ENCODE measurements around the gene FSIP1.

FSIP1 gene

GRCh38 chr15:39609166-39609916 is 173.3 kb downstream of the FSIP1 start:
- no peak for DNase-seq

- DNase-seq = no peak
Measured at GRCh38 chr15:39608185-39609139, 174.2 kb downstream of the FSIP1 start.

GRCh38 chr15:39605146-39605545 is 177.5 kb downstream of the FSIP1 start:
- DNase-seq = no peak

DNA sequence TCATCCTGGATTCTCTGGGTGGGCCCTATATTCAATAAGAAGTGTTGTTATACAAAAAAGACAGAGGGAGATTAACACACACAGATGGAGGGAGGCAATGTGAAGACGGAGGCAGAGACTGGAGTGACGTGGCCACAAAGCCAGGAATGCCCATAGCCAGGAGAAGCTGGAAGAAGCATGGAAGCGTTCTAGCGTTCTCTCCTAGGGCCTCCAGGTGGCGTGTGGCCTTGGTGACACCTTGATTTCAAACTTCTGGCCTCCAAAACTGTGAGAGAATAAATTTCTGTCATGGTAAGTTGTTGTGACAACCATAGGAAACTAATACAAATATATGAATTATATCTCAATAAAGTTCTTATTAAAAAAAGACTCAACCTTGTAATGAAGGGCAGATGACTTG is 180.5 kb downstream of the FSIP1 start:
- no peak for DNase-seq

DNA sequence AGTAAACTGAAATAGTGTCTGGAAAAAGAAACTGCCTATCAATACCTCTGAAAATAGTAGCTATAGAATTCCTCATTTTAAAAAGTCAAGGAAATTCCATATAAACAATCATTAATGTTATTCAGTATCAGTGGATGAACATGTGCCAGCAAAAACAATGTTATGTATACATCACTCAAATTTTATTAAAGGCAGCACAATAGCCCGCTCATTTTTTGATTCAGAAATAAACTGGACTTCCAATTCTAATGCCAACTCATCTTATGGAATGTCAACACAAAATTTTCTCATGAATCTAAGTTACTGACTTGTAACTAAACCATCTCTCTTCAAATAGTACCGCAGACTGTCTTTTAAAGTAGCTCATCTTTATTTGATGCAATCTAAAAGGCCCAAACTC is 182.8 kb downstream of the FSIP1 start:
- no peak for DNase-seq

DNA sequence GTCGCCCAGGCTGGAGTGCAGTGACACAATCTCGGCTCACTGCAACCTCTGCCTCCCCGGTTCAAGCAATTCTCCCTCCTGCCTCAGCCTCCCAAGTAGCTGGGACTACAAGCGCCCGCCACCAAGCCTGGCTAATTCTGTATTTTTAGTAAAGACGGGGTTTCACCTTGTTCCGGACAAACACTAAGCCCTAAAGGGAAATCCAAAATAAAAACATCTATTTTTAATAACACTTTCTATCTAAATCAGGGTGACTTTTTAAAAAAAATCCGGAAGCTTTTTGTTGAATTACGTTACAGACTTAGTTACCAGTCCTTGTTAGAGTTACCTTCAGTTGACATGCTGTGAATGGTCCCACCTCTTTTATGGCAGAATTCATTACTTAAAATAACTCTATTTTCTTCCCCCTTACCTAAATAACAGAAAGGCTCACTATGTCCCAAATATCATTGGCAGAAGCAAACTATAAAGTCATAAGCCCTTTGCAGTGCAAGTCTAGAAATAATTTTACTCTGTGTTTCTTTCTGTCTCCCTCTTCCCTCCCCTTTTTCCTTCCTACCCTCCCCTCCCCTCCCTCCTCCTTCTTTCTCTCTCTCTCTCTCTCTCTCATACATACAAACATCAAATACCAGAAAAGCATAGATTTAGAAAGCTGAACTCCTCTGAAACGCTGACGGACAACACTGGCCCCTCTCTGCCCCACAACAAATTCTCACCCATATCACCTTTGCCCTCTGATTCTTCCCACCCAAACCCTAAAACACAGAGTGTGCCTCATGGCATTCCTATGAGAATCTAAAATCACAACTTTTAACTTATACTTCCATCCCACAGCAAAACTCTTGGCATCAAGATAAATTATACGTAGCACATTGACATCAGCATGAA is 183.4 kb downstream of the FSIP1 start:
- no peak for DNase-seq

DNA sequence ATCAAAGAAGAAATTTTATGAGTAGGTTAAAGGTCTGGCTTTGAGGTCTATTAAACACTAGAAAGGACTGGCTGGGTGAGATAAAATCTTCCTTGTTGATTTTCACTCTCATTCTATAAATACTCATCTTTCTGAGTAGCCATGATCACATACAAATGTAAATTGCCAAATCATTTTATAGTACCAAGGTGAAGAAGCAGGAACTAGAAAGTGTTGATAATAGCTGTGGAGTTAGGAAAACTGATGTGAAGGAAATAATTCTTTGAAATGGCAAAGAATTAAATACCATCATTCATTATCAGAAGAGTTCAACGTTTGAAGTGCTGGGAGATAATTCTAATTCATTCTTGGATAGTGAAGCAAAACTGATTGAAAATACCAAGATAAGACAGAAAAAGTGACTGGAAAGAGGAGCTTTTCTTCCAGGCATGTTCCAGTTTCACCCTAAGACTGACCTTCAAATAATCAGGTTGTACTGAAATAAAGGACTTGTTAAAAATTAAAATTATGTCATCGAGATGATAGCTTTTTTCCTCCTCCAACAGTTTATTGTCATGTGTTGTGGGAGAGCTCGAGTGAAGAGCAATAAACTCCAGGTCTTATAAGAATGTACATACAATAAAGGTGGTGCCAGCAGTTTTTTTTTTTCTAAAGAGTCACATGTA is 184.3 kb downstream of the FSIP1 start:
- no peak for DNase-seq

DNA sequence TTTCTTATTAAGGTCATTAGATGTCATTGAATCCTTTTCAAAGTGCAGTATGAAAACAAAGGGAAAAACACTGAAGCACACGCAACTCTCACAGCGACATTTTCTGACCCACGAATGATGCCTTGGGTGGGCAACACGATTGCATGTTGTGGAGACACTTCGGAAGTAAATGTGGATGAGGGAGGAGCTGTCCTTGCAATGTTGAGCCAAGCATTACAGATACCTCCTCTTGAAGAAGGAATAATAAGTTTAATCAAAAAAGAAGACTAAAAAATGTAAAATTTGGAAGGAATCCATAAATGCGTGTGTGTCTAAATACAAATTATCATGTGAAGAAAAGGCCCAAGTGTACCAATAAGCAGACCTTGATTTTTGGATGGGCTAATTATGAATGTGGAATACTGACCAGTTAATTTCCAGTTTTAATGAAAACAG is 184.9 kb downstream of the FSIP1 start:
- no peak for DNase-seq

DNA sequence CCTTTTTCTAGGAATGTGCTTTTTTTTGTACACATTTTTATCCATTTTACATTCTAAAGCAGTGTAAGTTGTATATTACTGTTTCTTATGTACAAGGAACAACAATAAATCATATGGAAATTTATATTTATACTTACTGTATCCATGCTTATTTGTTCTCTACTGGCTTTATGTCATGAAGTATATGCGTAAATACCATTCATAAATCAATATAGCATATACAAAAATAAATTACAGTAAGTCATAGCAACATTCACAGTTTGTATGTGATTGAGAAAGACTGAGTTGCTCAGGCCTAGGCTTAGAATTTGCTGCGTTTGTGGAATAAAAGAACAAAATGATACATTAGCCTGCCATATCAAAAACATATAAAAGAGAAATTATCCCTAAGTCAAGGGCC is 185.3 kb downstream of the FSIP1 start:
- no peak for DNase-seq

GRCh38 chr15:39596358-39597051 is 186.1 kb downstream of the FSIP1 start:
- DNase-seq = no peak

GRCh38 chr15:39595338-39596221 is 187.1 kb downstream of the FSIP1 start:
- DNase-seq = no peak

- DNase-seq = no peak
Measured at GRCh38 chr15:39594446-39595337, 187.9 kb downstream of the FSIP1 start.

DNA sequence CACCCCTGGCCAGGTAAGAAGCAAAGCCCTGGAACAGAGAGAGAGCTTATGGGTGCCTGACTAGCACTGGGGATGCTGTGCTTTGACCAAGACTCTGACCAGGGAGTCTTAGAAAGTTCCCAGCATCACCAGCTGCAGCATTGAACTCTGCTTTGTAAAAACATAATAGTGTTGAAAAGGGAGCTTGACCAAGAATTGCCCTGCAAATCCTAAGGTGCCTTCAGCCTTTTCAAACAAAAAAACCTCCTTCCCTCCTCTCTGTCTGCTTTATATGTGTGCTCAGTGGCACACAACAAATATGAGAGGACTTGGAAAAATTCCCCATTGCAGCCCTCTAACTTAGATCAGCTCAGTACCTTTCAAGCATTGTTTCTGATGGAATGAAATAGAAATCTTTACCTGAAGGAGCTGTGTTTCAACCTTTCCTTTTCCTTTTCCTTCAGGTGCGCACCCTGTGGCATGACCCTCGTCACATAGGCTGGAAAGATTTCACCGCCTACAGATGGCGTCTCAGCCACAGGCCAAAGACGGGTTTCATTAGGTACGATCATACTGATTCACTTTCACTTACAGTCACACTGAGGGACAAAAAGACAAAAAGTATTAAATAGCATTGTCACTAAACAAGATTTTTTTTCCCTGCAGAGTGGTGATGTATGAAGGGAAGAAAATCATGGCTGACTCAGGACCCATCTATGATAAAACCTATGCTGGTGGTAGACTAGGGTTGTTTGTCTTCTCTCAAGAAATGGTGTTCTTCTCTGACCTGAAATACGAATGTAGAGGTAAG is 188.8 kb downstream of the FSIP1 start:
- DNase-seq = no peak

- DNase-seq = no peak
Measured at GRCh38 chr15:39593071-39593655, 189.5 kb downstream of the FSIP1 start.

DNA sequence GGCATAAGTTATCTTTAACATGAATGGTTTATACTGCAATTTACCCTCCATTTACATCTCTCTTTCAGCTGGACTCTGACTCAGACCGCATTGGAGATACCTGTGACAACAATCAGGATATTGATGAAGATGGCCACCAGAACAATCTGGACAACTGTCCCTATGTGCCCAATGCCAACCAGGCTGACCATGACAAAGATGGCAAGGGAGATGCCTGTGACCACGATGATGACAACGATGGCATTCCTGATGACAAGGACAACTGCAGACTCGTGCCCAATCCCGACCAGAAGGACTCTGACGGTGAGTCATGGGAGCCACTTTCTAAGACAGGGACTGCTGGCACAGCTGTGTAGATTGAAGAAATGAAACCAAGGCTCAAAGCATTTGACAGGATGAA is 190.1 kb downstream of the FSIP1 start:
- no peak for DNase-seq

DNA sequence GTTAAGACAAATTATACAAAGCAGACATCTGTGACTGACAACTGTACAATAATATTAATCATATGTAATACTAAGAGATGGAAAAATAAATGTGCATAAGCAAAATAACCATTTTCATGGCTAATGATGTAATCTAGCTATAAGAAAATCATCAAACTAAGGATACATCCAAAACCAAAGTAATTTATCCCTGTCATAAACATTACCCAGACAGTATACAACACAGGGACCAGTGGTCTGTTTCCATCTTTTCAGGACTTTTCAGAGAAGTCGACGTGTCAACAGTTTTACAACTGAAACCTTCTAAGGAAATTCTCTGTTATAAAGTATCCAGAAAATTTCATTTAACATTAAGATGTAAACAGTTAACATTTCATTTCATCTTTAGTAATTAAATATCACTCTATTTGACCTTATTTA is 190.7 kb downstream of the FSIP1 start:
- DNase-seq = no peak

DNA sequence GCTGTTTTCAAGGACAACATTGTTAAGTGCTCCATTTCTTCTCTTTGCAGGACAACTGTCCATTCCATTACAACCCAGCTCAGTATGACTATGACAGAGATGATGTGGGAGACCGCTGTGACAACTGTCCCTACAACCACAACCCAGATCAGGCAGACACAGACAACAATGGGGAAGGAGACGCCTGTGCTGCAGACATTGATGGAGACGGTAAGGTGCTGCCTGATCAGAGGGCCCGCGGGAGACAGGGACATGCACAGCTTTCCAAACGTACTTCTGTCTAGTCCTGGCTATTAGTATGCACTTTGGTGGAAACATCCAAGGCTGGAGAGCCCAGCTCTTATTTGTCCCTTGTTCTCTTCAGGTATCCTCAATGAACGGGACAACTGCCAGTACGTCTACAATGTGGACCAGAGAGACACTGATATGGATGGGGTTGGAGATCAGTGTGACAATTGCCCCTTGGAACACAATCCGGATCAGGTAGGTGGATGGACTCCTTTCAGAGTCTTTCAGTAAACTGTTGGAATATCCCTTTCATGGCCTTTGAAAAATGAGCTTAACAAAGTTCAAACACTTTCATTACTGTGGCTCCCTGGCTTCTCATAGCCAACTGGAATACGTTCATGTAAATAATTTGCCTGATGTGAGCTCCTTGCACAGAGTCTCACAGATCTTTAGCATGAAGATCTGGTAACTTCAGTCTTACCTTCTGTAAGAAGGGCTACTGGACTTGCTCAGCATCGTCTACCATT is 191.3 kb downstream of the FSIP1 start:
- DNase-seq = no peak
